Upper lobe of left lung (tissue), 4 donors: ENCODE measurements around the gene SLC30A1.

Source experiments
- POLR2A ChIP-seq, 4 donors: fragments of 450-650 bp; IDR thresholded peaks; one replicate each; pipeline ENCODE4 v1.5.1; 2016 to 2017; ENCODE audit warnings: antibody characterized with exemption in 4 of 4, mild to moderate bottlenecking in 2 of 4
- TF ChIP-seq, protein P1 (sequence below), 6 experiments: fragments of 450-650 bp in 4 of 6; fragments of 200-600 bp in 2 of 6; sonication (generic) in 2 of 6; IDR thresholded peaks; one replicate each; pipeline ENCODE4 v1.5.1; 2016 to 2019; ENCODE audit warnings: antibody characterized with exemption in 6 of 6

DNA sequence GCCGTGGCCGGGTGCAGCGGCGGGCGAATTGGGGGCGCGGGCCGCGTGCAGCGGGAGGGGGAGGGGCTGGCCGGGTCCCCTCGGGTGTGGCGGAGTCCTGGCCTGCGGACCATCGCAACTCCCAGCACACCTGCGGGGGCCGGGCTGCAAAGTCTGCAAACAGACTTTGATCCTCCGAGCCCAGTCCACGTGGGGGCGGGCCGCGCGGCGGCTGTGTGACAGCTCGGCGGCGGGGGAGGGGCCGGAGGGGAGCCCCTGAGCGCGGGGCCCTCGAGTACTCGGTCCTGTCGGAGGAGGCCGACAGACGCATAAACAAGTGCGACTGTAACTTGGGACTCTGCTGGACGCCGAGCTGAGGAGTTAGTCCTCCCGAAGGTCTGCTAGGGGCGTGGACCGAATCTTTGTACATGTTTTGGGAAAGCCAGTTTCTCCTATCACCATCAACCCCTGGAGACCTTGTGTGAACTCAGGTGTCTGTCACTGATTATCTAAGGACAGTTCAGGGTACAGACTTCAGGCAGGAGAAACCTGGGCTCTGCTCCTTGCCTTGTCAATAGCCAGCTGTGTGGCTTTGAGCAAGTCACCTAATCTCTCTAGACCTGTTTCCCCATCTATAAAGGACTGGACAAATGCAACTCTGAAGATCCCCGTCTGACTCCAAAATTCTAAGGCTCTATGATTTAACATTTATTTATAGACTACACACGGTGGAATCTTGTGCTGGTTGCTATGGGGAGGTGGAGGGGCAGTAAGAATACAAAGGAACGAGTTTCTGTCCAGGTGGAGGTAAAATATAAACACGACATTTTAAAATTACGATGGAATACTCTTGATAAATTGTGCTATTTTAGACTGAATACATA lies 710 bp upstream of the SLC30A1 start:
- TF ChIP-seq, protein P1, sequence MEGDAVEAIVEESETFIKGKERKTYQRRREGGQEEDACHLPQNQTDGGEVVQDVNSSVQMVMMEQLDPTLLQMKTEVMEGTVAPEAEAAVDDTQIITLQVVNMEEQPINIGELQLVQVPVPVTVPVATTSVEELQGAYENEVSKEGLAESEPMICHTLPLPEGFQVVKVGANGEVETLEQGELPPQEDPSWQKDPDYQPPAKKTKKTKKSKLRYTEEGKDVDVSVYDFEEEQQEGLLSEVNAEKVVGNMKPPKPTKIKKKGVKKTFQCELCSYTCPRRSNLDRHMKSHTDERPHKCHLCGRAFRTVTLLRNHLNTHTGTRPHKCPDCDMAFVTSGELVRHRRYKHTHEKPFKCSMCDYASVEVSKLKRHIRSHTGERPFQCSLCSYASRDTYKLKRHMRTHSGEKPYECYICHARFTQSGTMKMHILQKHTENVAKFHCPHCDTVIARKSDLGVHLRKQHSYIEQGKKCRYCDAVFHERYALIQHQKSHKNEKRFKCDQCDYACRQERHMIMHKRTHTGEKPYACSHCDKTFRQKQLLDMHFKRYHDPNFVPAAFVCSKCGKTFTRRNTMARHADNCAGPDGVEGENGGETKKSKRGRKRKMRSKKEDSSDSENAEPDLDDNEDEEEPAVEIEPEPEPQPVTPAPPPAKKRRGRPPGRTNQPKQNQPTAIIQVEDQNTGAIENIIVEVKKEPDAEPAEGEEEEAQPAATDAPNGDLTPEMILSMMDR (IDR thresholded peaks at IDR 0.05), result no peak
- TF ChIP-seq POLR2A (IDR thresholded peaks at IDR 0.05), result no peak
